Liver (tissue), 9 donors: Measurements from ENCODE around the gene ARHGEF19. TPM values are rescaled to one million over a fixed set of nuclear protein-coding genes. Genes with fewer than 3 reads are reported as not detected.

Source experiments
- DNase-seq: peaks from one replicate; pipeline ENCODE4 v3.0.0-alpha.2; 2017; ENCODE audit warnings: low spot score
- H3K27ac ChIP-seq, 2 donors: one replicate each; pipeline ENCODE4 v1.7.0; 2013; ENCODE audit warnings: inconsistent platforms in 2 of 2, low read length in 2 of 2, control low read depth in 1 of 2, low read depth in 1 of 2, mild to moderate bottlenecking in 1 of 2
- H3K27me3 ChIP-seq, 4 donors: one replicate each; pipeline versions ENCODE4 v1.6.1 to v1.7.0; 2013; ENCODE audit warnings: low read length in 3 of 4, inconsistent platforms in 1 of 4, mild to moderate bottlenecking in 1 of 4, moderate library complexity in 1 of 4; ENCODE audit not compliant: control insufficient read depth in 4 of 4, insufficient read depth in 4 of 4
- H3K36me3 ChIP-seq, 4 donors: one replicate each; pipeline versions ENCODE4 v1.6.1 to v1.7.0; 2013; ENCODE audit warnings: low read length in 3 of 4, mild to moderate bottlenecking in 3 of 4, low read depth in 1 of 4, moderate library complexity in 1 of 4; ENCODE audit not compliant: control insufficient read depth in 4 of 4, insufficient read depth in 3 of 4
- H3K4me1 ChIP-seq, 4 donors: one replicate each; pipeline versions ENCODE4 v1.6.1 to v1.7.0; 2013; ENCODE audit warnings: low read length in 3 of 4, mild to moderate bottlenecking in 3 of 4, moderate library complexity in 1 of 4; ENCODE audit not compliant: control insufficient read depth in 4 of 4, insufficient read depth in 4 of 4
- H3K4me3 ChIP-seq, 3 donors: one replicate each; pipeline versions ENCODE4 v1.6.1 to v1.7.0; 2013; ENCODE audit warnings: low read length in 3 of 3, control low read depth in 1 of 3, low read depth in 1 of 3, mild to moderate bottlenecking in 1 of 3
- H3K9ac ChIP-seq, 2 donors: one replicate each; pipeline ENCODE4 v1.7.0; 2013; ENCODE audit warnings: low read length in 2 of 2, mild to moderate bottlenecking in 2 of 2, moderate library complexity in 2 of 2, control low read depth in 1 of 2, low read depth in 1 of 2
- H3K9me3 ChIP-seq, 4 donors: one replicate each; pipeline versions ENCODE4 v1.6.1 to v1.7.0; 2013; ENCODE audit warnings: low read length in 3 of 4; ENCODE audit not compliant: control insufficient read depth in 4 of 4
- ATF3 ChIP-seq: IDR thresholded peaks from 2 replicates; pipeline ENCODE4 v1.6.1; 2016; ENCODE audit warnings: antibody characterized with exemption
- CTCF ChIP-seq: fragments of 150-350 bp; IDR thresholded peaks from 2 replicates; pipeline ENCODE4 v1.5.1; 2017; ENCODE audit warnings: improper control_type of control experiment, low read depth, low read length; ENCODE audit not compliant: missing input control
- EGR1 ChIP-seq, 2 donors: IDR thresholded peaks; 2 replicates each; pipeline ENCODE4 v1.6.1; 2016 to 2018; ENCODE audit warnings: antibody characterized with exemption in 2 of 2, low read depth in 2 of 2
- FOXA1 ChIP-seq: IDR thresholded peaks from 2 replicates; pipeline ENCODE4 v1.6.1; 2016; ENCODE audit warnings: antibody characterized with exemption
- FOXA2 ChIP-seq: IDR thresholded peaks from 2 replicates; pipeline ENCODE4 v1.6.1; 2016; ENCODE audit warnings: antibody characterized with exemption
- GABPA ChIP-seq, 2 donors: IDR thresholded peaks in 1 of 2; conservative IDR thresholded peaks in 1 of 2; 2 replicates each; pipeline ENCODE4 v1.6.1; 2016; ENCODE audit warnings: antibody characterized with exemption in 2 of 2, mild to moderate bottlenecking in 1 of 2, moderate library complexity in 1 of 2
- HNF4A ChIP-seq, 2 donors: conservative IDR thresholded peaks; 2 replicates each; pipeline ENCODE4 v1.6.1; 2016; ENCODE audit warnings: antibody characterized with exemption in 2 of 2, mild to moderate bottlenecking in 2 of 2
- HNF4G ChIP-seq: IDR thresholded peaks from 2 replicates; pipeline ENCODE4 v1.6.1; 2016; ENCODE audit warnings: antibody characterized with exemption
- MAX ChIP-seq: IDR thresholded peaks from 2 replicates; pipeline ENCODE4 v1.6.1; 2016; ENCODE audit warnings: antibody characterized with exemption
- NR2F2 ChIP-seq: IDR thresholded peaks from 2 replicates; pipeline ENCODE4 v1.6.1; 2016; ENCODE audit warnings: antibody characterized with exemption
- RAD21 ChIP-seq, 2 donors: IDR thresholded peaks; 2 replicates each; pipeline ENCODE4 v1.6.1; 2016; ENCODE audit warnings: antibody characterized with exemption in 2 of 2, mild to moderate bottlenecking in 2 of 2
- RXRA ChIP-seq, 2 donors: IDR thresholded peaks; 2 replicates each; pipeline ENCODE4 v1.6.1; 2017 to 2018; ENCODE audit warnings: antibody characterized with exemption in 2 of 2, mild to moderate bottlenecking in 1 of 2
- SP1 ChIP-seq: IDR thresholded peaks from 2 replicates; pipeline ENCODE4 v1.6.1; 2018; ENCODE audit warnings: antibody characterized with exemption, mild to moderate bottlenecking
- TAF1 ChIP-seq: conservative IDR thresholded peaks from 2 replicates; pipeline ENCODE4 v1.6.1; 2016; ENCODE audit warnings: antibody characterized with exemption, mild to moderate bottlenecking
- YY1 ChIP-seq: IDR thresholded peaks from 2 replicates; pipeline ENCODE4 v1.6.1; 2016; ENCODE audit warnings: antibody characterized with exemption, mild to moderate bottlenecking
- ZBTB33 ChIP-seq: IDR thresholded peaks from 2 replicates; pipeline ENCODE4 v1.6.1; 2016; ENCODE audit warnings: antibody characterized with exemption
- WGBS: extraction: QIAGEN DNeasy Blood & Tissue Kit; methylation state at CpG from one replicate; pipeline ENCODE4 v1.1.7; 2013; 5-methylcytosine and 5-hydroxymethylcytosine counted together
- polyA plus RNA-seq, 2 donors: library from polyadenylated mRNA; stranded (reverse) in 1 of 2; unstranded in 1 of 2; fragments of 200-250 nt in 1 of 2; fragments of >200 nt in 1 of 2; fragmentation: Nextera tagmentation in 1 of 2; extraction: Ambion mirVana in 1 of 2; gene quantifications; one replicate each; pipeline versions ENCODE4 v1.2.1 to v1.2.3, GENCODE V29; 2013 to 2015
- total RNA-seq, 2 donors: library from RNA; depleted of rRNA; stranded (reverse); fragments of >200 nt; gene quantifications; one replicate each; pipeline ENCODE4 v1.2.3, GENCODE V29; 2014
- donor health status: healthy.
- donor health status: healthy.
- donor health status: healthy.
- donor health status: healthy.
- donor health status: healthy.

ARHGEF19 gene
- total and polyA plus RNA-seq, 4 donors = 0.79 to 3.2 (median 2.5) TPM

GRCh38 chr1:16237343-16237830, 24.9 kb upstream of the ARHGEF19 start:
- Histone ChIP-seq H3K9me3 (no peaks in the 10 kb centered on the region), H3K4me3 (peak overlapping the region; percentile 44 to 74 (median 65)), H3K9ac (peak overlapping the region; percentile 76 to 79), H3K36me3 (no peaks in the 10 kb centered on the region), H3K27me3 (no peaks in the 10 kb centered on the region), H3K4me1 (peaks cover 1 to 14% (median 10%) of the 10 kb centered on the region in 4 donors), H3K27ac (peak overlapping the region; percentile 52 to 57)
- no peak for TF ChIP-seq HNF4G
- peak; percentile 21 for TF ChIP-seq SP1
- WGBS = 32% methylated on average over 6 of the region's 6 CpGs
- DNase-seq = no peak

- Histone ChIP-seq H3K4me3 (peak within 1 kb of the TSS; percentile 44 to 74 (median 65)), H3K9me3 (no peaks in the 10 kb centered on the region), H3K4me1 (peaks cover 1 to 14% (median 10%) of the 10 kb centered on the region in 4 donors), H3K9ac (peak within 1 kb of the TSS; percentile 76 to 79), H3K36me3 (no peaks in the 10 kb centered on the region), H3K27ac (peak within 1 kb of the TSS; percentile 52 to 57), H3K27me3 (no peaks in the 10 kb centered on the region)
- TF ChIP-seq GABPA (IDR thresholded peaks at IDR 0.05 in 1 of 2, conservative IDR thresholded peaks at IDR 0.05 in 1 of 2) (peak in 1 of 2 donors; percentile 78), RAD21 (IDR thresholded peaks at IDR 0.05) (peak in 1 of 2 donors; percentile 16), MAX (no peak), YY1 (peak; percentile 32)
- DNase-seq = peak; percentile 96
- under 1% methylated on average over 57 of the region's 57 CpGs for WGBS
Observed at GRCh38 chr1:16236511-16237342, 24.3 kb upstream of the ARHGEF19 start, which contains the start of gene CPLANE2. TSS of gene CPLANE2 (minus strand) at chr1:16237183. CDS start at chr1:16236742, 441 bp downstream.

GRCh38 chr1:16235944-16236510, 23.6 kb upstream of the ARHGEF19 start:
- Histone ChIP-seq H3K4me1 (peaks cover 1 to 14% (median 10%) of the 10 kb centered on the region in 4 donors), H3K9ac (no peak overlapping the region), H3K27ac (peak overlapping the region in 1 of 2 donors; percentile 57), H3K36me3 (no peaks in the 10 kb centered on the region), H3K9me3 (no peaks in the 10 kb centered on the region), H3K4me3 (peak overlapping the region in 2 of 3 donors; percentile 65 to 74), H3K27me3 (no peaks in the 10 kb centered on the region)
- peak; percentile 33 for DNase-seq
- TF ChIP-seq YY1 (no peak), EGR1 (IDR thresholded peaks at IDR 0.05; ENCODE audit: low read depth in 2 of 2) (no peak), NR2F2 (no peak), ZBTB33 (no peak), RXRA (IDR thresholded peaks at IDR 0.05) (no peak), RAD21 (IDR thresholded peaks at IDR 0.05) (peak in 1 of 2 donors; percentile 59), CTCF (peak; percentile 39), HNF4G (no peak), HNF4A (conservative IDR thresholded peaks at IDR 0.05) (no peak), TAF1 (no peak), FOXA2 (no peak), ATF3 (no peak), FOXA1 (no peak), SP1 (no peak), MAX (no peak)
- 47% methylated on average over 6 of the region's 6 CpGs for WGBS
